GM06990 (cell line): ENCODE data around the gene EMC8.

ENCODE experiments used
- DNase-seq: peaks from one replicate; pipeline ENCODE4 v3.0.0-alpha.2; 2011; ENCODE audit not compliant: insufficient read length; ENCODE audit errors: extremely low read depth
- H3K27me3 ChIP-seq: replicated peaks from 2 replicates; pipeline ENCODE4 v1.6.0; 2011; ENCODE audit warnings: low read length; ENCODE audit not compliant: control insufficient read depth, insufficient read depth
- H3K36me3 ChIP-seq: 2 replicates; pipeline ENCODE4 v1.5.1; 2011; ENCODE audit warnings: low read length; ENCODE audit not compliant: control insufficient read depth, insufficient read depth
- H3K4me3 ChIP-seq: replicated peaks from 2 replicates; pipeline ENCODE4 v1.5.1; 2011; ENCODE audit warnings: low read depth, mild to moderate bottlenecking, control low read depth, low read length
- CTCF ChIP-seq: IDR thresholded peaks from 2 replicates; pipeline ENCODE4 v1.5.1; 2011; ENCODE audit warnings: low read length, control low read depth, mild to moderate bottlenecking, inconsistent platforms; ENCODE audit not compliant: insufficient read depth, poor library complexity, severe bottlenecking

The EMC8 gene

DNA sequence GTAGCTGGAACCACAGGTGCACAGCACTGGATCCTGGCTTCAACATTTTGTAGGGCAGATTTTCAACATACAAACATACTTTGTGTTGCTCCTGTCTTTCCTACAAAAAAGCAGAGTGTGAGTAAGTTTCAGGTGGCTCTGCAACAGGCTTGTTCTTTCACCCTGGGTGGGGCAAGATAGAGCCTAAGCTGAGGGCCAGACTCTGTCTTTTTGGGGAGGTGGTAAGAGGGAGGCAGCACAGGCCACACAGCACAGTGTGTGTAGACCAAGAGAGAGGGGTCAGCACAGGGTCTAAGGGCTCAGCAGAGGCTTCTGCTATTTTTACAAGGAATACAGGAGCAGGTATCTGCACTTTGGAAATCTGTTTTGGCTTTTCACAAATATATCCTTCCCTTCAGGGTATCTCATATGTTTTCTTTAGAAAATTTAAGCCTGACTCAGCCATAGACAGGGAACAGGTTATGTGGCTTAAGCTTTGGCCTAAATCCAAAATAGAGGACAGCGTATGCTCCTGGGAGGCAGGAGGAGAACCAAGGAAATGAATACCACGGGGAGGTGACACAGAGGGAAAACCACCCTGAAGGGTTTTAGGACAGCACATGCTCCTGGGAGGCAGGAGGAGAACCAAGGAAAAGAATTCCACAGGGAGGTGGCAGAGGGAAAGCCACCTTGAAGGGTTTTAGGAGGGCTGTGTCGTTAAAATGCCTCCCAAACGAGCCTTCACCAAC lies 21.6 kb downstream of the EMC8 start:
- H3K27me3 ChIP-seq: no peaks in the 10 kb centered on the region
- no peak overlapping the region for H3K4me3 ChIP-seq
- H3K36me3 ChIP-seq: peaks cover 22% of the 10 kb centered on the region
- no peak for DNase-seq
- TF ChIP-seq CTCF: no peak

DNA sequence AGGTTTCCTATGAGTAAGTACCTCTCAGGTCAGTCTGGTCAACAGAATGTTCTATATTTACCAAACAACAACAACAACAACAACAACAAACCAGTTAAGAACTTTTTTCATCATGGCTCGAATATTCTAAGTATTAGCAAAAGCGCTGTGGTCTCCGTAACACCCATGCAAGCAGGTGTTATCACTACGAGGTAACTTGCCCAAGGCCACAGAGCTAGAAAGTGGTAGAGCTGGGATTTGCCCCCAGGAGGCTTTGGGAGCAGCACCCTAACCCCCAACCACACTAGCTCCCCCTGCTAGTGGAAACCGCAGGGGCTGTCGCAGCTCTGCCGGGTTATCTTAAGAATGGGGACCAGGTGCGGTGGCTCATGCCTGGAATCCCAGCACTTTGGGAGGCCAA lies 24.5 kb downstream of the EMC8 start:
- Histone ChIP-seq H3K4me3 (no peak overlapping the region), H3K36me3 (peaks cover 5% of the 10 kb centered on the region), H3K27me3 (no peaks in the 10 kb centered on the region)
- DNase-seq: no peak
- TF ChIP-seq CTCF: no peak

DNA sequence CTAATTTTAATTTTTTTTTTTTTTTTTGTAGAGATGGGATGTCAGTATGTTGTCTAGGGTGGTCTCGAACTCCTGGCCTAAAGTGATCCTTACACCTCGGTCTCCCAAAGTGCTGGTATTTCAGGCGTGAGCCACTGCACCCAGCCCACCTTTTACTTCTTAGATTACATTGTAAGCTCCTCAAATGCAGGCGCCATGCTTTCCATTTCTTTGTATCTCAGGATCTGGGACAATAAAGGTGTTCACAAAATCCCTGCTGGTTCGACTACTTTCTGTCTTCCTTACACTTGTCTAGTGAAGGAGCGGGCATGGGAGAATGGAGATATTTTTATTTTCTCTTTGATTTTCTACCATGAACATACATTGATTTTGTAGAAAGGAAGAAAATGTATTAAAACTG lies 25.2 kb downstream of the EMC8 start:
- TF ChIP-seq CTCF: no peak
- Histone ChIP-seq H3K36me3 (peaks cover 5% of the 10 kb centered on the region), H3K27me3 (no peaks in the 10 kb centered on the region), H3K4me3 (no peak overlapping the region)
- DNase-seq: no peak

- no peak for DNase-seq
- Histone ChIP-seq H3K4me3 (no peak overlapping the region), H3K27me3 (no peaks in the 10 kb centered on the region), H3K36me3 (peaks cover under 1% of the 10 kb centered on the region)
- TF ChIP-seq CTCF: no peak
Measured at GRCh38 chr16:85773044-85773443, 26.3 kb downstream of the EMC8 start.

DNA sequence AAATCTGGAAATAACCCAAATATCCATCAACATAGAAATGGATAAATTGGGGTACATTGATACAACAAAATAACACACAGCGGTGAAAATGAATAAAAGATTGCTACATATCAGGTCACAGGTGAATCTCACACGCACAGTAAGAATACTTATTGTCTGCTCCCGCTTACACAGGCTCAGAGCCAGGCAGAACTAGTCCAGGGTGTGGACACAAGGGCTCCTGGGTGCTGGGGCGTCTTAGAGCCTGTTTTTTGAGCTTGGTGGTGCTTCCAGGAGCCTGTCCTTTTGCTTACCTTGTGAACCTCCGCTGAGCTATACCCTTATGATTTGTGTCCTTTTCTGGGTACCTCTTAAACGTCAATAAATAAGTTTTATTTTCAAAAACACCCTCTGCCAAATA lies 28.6 kb downstream of the EMC8 start:
- Histone ChIP-seq H3K36me3 (no peaks in the 10 kb centered on the region), H3K27me3 (no peaks in the 10 kb centered on the region), H3K4me3 (no peak overlapping the region)
- DNase-seq: no peak
- no peak for TF ChIP-seq CTCF

- no peaks in the 10 kb centered on the region for H3K36me3 ChIP-seq
- H3K27me3 ChIP-seq: no peaks in the 10 kb centered on the region
- no peak for DNase-seq
- TF ChIP-seq CTCF: no peak
- H3K4me3 ChIP-seq: no peak overlapping the region
Measured at GRCh38 chr16:85768199-85768598, 31.1 kb downstream of the EMC8 start.
